Measurements from ENCODE around the gene ERRFI1.

ERRFI1 gene

GRCh38 chr1:8011016-8011415 lies 15.1 kb downstream of the ERRFI1 start:
- TF ChIP-seq, protein P1, sequence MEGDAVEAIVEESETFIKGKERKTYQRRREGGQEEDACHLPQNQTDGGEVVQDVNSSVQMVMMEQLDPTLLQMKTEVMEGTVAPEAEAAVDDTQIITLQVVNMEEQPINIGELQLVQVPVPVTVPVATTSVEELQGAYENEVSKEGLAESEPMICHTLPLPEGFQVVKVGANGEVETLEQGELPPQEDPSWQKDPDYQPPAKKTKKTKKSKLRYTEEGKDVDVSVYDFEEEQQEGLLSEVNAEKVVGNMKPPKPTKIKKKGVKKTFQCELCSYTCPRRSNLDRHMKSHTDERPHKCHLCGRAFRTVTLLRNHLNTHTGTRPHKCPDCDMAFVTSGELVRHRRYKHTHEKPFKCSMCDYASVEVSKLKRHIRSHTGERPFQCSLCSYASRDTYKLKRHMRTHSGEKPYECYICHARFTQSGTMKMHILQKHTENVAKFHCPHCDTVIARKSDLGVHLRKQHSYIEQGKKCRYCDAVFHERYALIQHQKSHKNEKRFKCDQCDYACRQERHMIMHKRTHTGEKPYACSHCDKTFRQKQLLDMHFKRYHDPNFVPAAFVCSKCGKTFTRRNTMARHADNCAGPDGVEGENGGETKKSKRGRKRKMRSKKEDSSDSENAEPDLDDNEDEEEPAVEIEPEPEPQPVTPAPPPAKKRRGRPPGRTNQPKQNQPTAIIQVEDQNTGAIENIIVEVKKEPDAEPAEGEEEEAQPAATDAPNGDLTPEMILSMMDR (conservative IDR thresholded peaks at IDR 0.05; ENCODE audit: control insufficient read depth, insufficient read depth, low read depth, low read length), result no peak
- H3K4me3 ChIP-seq (ENCODE audit: control insufficient read depth, low read depth, low read length), result no peak overlapping the region
- DNase-seq (ENCODE audit: low read depth), result peak; percentile 18

GRCh38 chr1:8010080-8010664 lies 15.9 kb downstream of the ERRFI1 start:
- TF ChIP-seq, protein P1 (conservative IDR thresholded peaks at IDR 0.05; ENCODE audit: control insufficient read depth, insufficient read depth, low read depth, low read length), result no peak
- no peak overlapping the region for H3K4me3 ChIP-seq (ENCODE audit: control insufficient read depth, low read depth, low read length)
- peak; percentile 25 for DNase-seq (ENCODE audit: low read depth)

DNA sequence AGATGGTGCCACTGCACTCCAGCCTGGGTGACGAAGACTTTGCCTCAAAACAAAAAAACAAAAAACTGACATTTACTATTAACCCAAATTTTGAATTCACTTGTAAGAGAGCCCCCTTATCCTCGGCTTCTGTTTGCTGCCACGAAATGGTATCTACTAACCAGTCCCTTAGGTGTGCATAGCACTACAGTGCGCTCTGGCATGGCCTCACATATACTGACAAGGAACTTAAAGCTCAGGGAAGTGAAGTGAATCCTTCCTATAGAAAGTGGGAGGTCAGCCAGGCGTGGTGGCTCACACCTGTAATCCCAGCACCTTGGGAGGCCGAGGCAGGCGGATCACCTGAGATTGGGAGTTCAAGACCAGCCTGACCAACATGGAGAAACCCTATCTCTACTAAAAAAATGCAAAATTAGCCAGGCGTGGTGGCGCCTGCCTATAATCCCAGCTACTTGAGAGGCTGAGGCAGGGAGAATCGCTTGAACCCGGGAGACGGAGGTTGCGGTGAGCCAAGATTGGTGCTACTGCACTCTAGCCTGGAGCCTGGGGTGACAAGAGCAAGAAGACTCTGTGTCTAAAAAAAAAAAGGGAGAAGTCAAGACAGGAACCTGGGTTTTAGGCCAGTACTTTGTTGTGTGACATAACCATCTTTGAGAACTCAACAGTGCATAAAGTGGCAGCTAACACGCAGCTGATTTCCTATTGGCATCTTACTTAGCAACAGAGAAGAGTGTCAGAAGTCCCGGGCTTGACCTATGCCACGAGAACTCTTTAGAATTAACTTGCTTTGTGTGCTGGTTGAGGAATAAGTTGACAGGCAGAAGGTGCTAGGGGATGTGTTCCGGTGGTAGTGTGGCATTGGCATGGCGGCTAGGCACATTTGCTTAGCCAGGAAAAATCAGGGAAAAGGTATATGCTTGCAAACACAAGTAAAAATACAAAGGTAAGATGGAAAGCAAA lies 16.8 kb downstream of the ERRFI1 start:
- TF ChIP-seq, protein P1 (conservative IDR thresholded peaks at IDR 0.05; ENCODE audit: control insufficient read depth, insufficient read depth, low read depth, low read length), result no peak
- DNase-seq (ENCODE audit: low read depth), result peak; percentile 30
- H3K4me3 ChIP-seq (ENCODE audit: control insufficient read depth, low read depth, low read length), result no peak overlapping the region

- no peak overlapping the region for H3K4me3 ChIP-seq (ENCODE audit: control insufficient read depth, low read depth, low read length)
- peak; percentile 45 for DNase-seq (ENCODE audit: low read depth)
- TF ChIP-seq, protein P1 (conservative IDR thresholded peaks at IDR 0.05; ENCODE audit: control insufficient read depth, insufficient read depth, low read depth, low read length), result no peak
These were observed 19.8 kb downstream of the ERRFI1 start for GRCh38 chr1:8006037-8006963.

DNA sequence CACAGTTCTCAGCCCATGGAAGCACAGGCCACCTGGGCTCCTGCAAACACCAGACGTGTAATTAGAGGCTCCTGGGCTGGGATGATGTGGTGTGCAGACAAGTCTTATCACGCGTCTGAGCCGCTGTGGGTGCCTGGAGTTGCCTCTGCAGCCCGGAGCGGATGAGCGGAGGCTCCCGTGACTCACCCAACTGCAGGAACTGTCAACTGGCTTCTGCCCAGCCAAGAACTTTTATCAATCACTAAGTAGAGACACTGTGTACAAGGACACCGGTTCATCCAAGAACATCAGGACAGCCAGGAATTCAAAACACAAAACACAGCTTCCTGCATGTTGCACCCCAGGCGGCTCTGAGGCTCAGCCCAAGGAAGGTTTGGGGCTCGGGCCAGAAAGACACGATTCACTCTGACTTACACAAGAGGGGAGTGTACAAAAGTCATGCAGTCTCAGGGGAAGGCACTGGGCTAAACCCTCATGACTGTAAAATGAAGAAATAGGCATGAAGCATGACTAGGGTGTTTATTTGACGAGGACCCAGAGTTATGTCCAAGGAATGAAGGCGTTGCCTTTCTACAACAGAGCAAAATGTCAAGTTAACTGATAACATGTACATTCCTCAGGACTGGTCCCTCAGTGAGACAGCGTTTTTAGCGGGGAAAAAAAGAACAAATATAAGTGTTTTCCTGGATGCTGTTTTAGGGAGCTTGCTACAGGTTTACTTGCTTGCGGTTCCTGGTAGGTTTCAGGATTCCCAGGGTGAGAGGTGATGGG lies 21.1 kb downstream of the ERRFI1 start:
- DNase-seq (ENCODE audit: low read depth), result peak; percentile 100
- peak overlapping the region; percentile 19 for H3K4me3 ChIP-seq (ENCODE audit: control insufficient read depth, low read depth, low read length)
- TF ChIP-seq, protein P1 (conservative IDR thresholded peaks at IDR 0.05; ENCODE audit: control insufficient read depth, insufficient read depth, low read depth, low read length), result no peak
